Tibial nerve (tissue), 4 donors: ENCODE measurements around the gene UXS1. TPM values are rescaled to one million over a fixed set of nuclear protein-coding genes. Genes with fewer than 3 reads are reported as not detected.

Experiments
- DNase-seq, 2 donors: peaks; one replicate each; pipeline ENCODE4 v3.0.0-alpha.2; 2019; ENCODE audit warnings: low spot score in 2 of 2
- H3K27ac ChIP-seq, 4 donors: fragments of 200-600 bp; sonication (generic) in 3 of 4; one replicate each; pipeline ENCODE4 v1.5.1; 2017 to 2019; ENCODE audit warnings: mild to moderate bottlenecking in 1 of 4
- H3K27me3 ChIP-seq, 2 donors: fragments of 200-600 bp; sonication (generic) in 1 of 2; one replicate each; pipeline versions ENCODE4 v1.5.1 to v1.6.0; 2017 to 2019
- H3K36me3 ChIP-seq, 3 donors: fragments of 200-600 bp; sonication (generic); one replicate each; pipeline ENCODE4 v1.5.1; 2018 to 2019
- H3K4me1 ChIP-seq, 4 donors: fragments of 200-600 bp; sonication (generic) in 3 of 4; one replicate each; pipeline ENCODE4 v1.5.1; 2017 to 2019
- H3K4me3 ChIP-seq, 4 donors: fragments of 200-600 bp; sonication (generic) in 3 of 4; one replicate each; pipeline ENCODE4 v1.5.1; 2017 to 2019; ENCODE audit warnings: mild to moderate bottlenecking in 1 of 4, moderate library complexity in 1 of 4
- H3K9me3 ChIP-seq, 4 donors: fragments of 200-600 bp; sonication (generic) in 3 of 4; one replicate each; pipeline ENCODE4 v1.5.1; 2017 to 2019
- CTCF ChIP-seq, 5 experiments: fragments of 200-600 bp in 3 of 5; fragments of 450-650 bp in 2 of 5; sonication (generic) in 3 of 5; IDR thresholded peaks; one replicate each; pipeline ENCODE4 v1.5.1; 2016 to 2019; ENCODE audit warnings: antibody characterized with exemption in 5 of 5, mild to moderate bottlenecking in 3 of 5, moderate library complexity in 2 of 5
- EP300 ChIP-seq, 2 donors: sonication (generic); formaldehyde crosslinking; IDR thresholded peaks; one replicate each; pipeline ENCODE4 v1.6.1; 2017; ENCODE audit warnings: antibody characterized with exemption in 2 of 2, mild to moderate bottlenecking in 1 of 2
- POLR2A ChIP-seq, 2 donors: fragments of 450-650 bp; IDR thresholded peaks; one replicate each; pipeline ENCODE4 v1.6.1; 2017; ENCODE audit warnings: antibody characterized with exemption in 2 of 2, mild to moderate bottlenecking in 2 of 2, moderate library complexity in 2 of 2
- WGBS, 2 donors: methylation state at CpG; one replicate each; pipeline ENCODE4 v1.1.5; 2018; 5-methylcytosine and 5-hydroxymethylcytosine counted together
- total RNA-seq, 4 donors: library from RNA; depleted of rRNA; stranded (reverse); fragments of >200 nt; gene quantifications; one replicate each; pipeline ENCODE4 v1.1.0, GENCODE V29; 2016

Gene UXS1
- total RNA-seq, 4 donors from 2014 or later: 38.5 to 78.9 (median 51.3) TPM

- Histone ChIP-seq H3K27ac (no peak overlapping the region), H3K4me1 (peaks cover 0 to 3% (median 0%) of the 10 kb centered on the region in 4 donors), H3K36me3 (peaks cover 0 to 56% (median 6%) of the 10 kb centered on the region in 3 donors), H3K4me3 (no peak overlapping the region), H3K27me3 (no peaks in the 10 kb centered on the region), H3K9me3 (no peaks in the 10 kb centered on the region)
- TF ChIP-seq CTCF (IDR thresholded peaks at IDR 0.05): peak in 4 of 5 experiments; percentile 25 to 47 (median 41)
- no peak for TF ChIP-seq EP300 (IDR thresholded peaks at IDR 0.05)
- no peak for DNase-seq
- WGBS, 2 donors: 41 to 45% methylated on average over 6 of the region's 6 CpGs
These were observed 85.8 kb downstream of the UXS1 start for GRCh38 chr2:106108351-106108750.

DNA sequence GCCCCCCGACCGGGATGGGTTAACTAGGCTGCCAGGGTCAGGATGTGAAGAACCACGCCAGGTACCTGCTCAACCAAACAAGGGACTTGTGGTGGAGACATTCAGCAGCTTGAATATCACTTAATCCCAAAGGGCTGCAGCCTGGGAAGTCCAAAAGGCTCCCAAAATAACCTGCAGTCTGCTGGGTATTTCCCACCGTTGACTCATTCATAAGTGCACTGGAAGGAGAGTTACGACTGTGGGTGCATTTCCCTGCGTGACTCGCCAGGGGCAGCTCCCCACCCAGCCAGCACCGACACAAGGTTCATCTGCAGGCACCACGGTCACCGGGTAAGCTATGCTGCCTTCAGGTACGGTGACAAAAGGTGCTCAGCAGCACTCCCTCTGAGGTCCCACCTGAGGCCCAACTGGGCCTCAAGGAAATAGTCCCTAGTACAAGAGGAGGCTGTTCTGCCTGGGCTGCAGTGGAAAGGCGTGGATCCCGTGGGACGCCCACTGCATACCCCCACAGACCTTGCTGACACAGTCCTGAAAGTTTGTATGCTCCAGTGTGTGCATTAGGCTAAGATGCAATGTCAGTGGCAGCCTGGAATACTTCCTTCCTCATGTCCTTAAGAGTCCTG lies 86.5 kb downstream of the UXS1 start:
- DNase-seq: no peak
- no peak for TF ChIP-seq CTCF (IDR thresholded peaks at IDR 0.05)
- no peak for TF ChIP-seq POLR2A (IDR thresholded peaks at IDR 0.05)
- no peak for TF ChIP-seq EP300 (IDR thresholded peaks at IDR 0.05)
- Histone ChIP-seq H3K9me3 (no peaks in the 10 kb centered on the region), H3K36me3 (peaks cover 0 to 51% (median 6%) of the 10 kb centered on the region in 3 donors), H3K27me3 (no peaks in the 10 kb centered on the region), H3K4me3 (no peak overlapping the region), H3K27ac (no peak overlapping the region), H3K4me1 (peaks cover 0 to 3% (median 0%) of the 10 kb centered on the region in 4 donors)
- WGBS, 2 donors: 78% methylated on average over 14 of the region's 14 CpGs

- Histone ChIP-seq H3K9me3 (no peaks in the 10 kb centered on the region), H3K4me1 (peaks cover 0 to 3% (median 0%) of the 10 kb centered on the region in 4 donors), H3K27ac (no peak overlapping the region), H3K4me3 (no peak overlapping the region), H3K27me3 (no peaks in the 10 kb centered on the region), H3K36me3 (peaks cover 0 to 43% (median 4%) of the 10 kb centered on the region in 3 donors)
- TF ChIP-seq EP300 (IDR thresholded peaks at IDR 0.05) (no peak), POLR2A (IDR thresholded peaks at IDR 0.05) (no peak), CTCF (IDR thresholded peaks at IDR 0.05) (no peak)
- DNase-seq: no peak
- WGBS, 2 donors: 84 to 92% methylated on average over 11 of the region's 12 CpGs
These were observed 87.2 kb downstream of the UXS1 start for GRCh38 chr2:106106622-106107508.

DNA sequence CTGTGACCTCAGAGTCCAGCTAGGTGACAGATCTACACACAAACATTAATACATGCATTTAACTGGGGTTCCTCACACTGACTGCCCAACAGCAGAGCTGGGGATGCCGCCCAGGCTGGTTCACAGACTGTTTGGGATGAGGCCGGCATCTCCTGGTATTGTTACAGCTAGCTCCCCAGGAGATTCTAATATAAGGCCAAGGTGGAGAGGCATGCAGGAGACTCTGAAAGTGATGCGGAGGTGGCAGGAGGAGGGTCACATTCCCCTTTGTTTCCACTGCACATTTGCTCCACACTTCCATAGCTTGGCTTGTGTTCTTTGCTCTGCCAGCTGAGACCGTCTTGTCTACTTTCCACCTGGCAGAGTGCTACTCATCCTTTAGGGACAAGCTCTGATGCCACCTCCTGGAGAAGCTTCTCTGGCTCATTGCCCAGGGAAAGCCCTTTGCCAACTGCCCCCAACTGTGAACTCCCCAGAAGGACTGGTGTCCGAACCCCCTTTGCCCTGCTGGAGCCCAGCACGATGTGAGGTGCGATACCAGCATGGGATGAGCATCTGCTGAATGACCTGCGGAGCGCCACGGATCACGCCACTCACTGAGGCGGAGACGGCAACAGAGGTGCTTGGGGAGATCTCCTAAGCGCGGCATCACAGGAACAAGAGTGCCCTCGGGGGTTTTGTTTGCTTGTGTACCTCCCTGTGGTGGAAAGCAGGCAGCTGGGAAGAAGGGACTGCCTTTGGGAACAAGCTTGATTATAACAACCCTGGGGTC lies 88.8 kb downstream of the UXS1 start:
- Histone ChIP-seq H3K9me3 (no peaks in the 10 kb centered on the region), H3K4me3 (no peak overlapping the region), H3K27me3 (no peaks in the 10 kb centered on the region), H3K36me3 (peaks cover 0 to 36% (median 6%) of the 10 kb centered on the region in 3 donors), H3K27ac (no peak overlapping the region), H3K4me1 (peaks cover 0 to 3% (median 0%) of the 10 kb centered on the region in 4 donors)
- TF ChIP-seq POLR2A (IDR thresholded peaks at IDR 0.05) (no peak), EP300 (IDR thresholded peaks at IDR 0.05) (no peak), CTCF (IDR thresholded peaks at IDR 0.05) (no peak)
- WGBS, 2 donors: 84 to 86% methylated on average over 16 of the region's 16 CpGs
- DNase-seq: no peak
